Retinal pigment epithelial cell (primary cell): ENCODE measurements around the gene HNRNPC.

Source experiments
- DNase-seq: peaks from one replicate; pipeline ENCODE4 v3.0.0-alpha.2; 2010; ENCODE audit warnings: low read depth
- H3K4me3 ChIP-seq: 2 replicates; pipeline ENCODE4 v1.5.1; 2011; ENCODE audit warnings: mild to moderate bottlenecking, low read length, control low read depth, moderate library complexity
- CTCF ChIP-seq: conservative IDR thresholded peaks from 2 replicates; pipeline ENCODE4 v1.5.1; 2011; ENCODE audit warnings: low read depth, low read length, control low read depth, inconsistent platforms

The HNRNPC gene

DNA sequence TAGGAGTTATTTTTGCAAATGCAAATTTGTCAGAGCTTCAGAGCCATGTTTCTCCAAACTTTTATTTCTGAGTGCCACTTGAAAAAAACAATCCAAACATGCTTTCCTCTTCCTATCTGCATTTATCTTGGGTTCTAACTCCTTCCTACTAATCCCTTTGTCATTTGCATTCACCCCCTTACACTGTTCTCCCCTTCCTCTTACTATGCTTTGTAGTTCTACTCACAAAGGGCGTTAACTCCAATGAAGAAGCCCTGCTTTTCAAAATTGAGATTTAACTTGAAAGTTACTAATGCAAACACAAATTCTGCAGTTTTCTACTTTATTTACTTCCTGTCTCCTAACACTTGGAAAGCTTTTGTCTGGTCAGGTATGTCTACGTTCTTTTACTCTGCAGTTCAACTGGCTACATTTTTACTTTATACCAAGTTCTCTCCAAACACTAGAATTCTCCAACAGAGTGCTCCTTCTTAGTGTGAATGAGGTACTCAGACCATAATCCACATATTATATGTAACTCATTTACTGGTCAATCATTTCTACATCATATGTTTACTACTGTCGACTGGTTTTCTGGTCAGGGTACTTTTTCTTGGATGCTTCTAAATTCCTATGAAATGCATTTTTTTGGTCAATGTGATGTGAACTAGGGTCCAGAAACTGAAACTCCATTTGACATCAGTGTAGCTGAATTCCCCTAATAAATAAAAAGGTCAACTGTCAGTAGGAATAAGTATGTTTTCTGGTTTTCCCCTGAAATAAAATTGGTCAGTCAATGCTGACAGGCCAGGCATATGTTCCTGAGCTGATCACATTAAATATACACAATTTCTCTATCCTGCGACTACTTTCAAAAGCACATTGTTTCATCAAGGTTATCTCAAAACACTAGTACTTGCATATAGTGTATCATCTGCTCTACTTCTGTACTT is 62.2 kb downstream of the HNRNPC start:
- DNase-seq = no peak
- no peak for TF ChIP-seq CTCF
- no peak overlapping the region for H3K4me3 ChIP-seq

DNA sequence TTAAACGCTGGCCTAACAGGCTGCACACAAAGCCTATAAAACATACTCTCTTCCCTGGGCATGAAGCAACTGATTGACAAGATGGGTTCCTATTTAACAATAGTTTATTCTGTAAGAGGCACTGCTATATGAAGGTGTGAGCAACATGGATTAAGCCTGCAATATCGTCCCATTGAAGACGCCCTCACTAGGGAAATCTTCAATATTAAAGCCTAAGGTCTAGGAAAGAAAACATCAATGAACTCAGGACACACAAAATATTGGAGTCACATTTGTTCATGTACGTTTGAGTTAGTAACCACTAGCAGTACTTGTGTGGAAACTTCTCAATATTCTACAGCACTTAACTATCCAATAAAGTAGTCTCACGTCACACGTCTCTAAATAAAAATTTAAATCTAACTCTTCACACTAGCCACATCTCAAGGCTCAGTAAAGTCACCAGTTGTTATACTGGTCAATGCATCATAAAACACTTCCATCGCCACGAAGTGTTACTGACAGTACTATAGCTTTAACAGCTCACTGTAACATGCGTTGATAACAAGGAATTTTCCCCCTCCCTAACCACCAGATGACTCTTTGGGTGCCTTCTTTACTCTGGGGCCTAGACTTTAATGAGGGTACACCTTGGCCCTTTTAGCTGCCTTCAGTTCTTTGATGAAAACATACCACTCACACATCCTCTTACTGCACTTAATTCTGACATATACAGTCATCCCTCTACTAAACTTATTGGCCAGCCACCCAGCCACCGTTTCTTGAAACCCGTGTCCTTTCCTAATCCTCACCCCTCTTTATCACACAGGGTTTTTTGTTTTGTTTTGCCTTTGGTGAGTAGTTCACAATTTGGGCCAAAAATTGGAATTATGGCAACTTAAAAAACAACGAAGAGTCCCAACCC is 63.3 kb downstream of the HNRNPC start:
- H3K4me3 ChIP-seq = no peak overlapping the region
- DNase-seq = no peak
- no peak for TF ChIP-seq CTCF

- no peak for DNase-seq
- TF ChIP-seq CTCF = no peak
- H3K4me3 ChIP-seq = no peak overlapping the region
These were observed 64.1 kb downstream of the HNRNPC start for GRCh38 chr14:21205026-21205677.

DNA sequence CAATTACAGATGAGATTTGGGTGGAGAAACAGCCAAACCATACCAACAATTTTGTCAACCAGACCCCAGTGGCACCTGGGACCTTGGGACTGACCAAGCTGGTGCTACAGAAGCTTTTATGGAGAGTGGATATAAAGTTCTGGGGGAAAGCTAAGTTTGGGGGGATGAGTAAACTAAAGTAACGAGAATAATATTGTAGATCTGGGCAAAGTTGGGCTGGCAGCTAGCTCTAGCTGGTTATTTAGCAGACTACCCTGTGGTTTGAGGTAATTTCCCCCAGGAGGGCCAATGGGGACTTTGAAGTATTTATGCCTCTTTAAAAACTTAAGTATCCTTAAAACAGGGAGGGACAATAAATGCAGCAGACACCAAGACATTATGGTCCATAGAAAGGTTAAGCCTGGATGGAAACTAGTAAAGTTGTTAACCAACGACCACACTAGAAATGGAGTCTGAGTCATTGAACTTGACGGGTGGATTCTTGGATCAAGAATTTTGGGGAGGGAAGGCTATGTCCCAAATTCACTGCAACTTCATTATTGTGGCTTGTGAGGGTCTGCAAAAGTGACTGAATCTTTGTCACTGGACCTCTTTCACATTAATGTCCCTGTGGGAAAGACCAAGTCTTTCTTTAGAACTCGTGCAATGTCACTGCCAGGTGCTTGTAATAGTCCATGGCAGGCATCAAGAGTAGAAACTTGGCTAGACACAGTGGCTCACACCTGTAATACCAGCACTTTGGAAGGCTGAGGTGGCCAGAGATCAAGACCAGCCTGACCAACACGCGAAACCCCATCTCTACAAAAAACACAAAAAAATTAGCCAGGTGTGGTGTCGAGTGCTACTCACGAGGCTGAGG is 64.8 kb downstream of the HNRNPC start:
- no peak overlapping the region for H3K4me3 ChIP-seq
- no peak for TF ChIP-seq CTCF
- no peak for DNase-seq

DNA sequence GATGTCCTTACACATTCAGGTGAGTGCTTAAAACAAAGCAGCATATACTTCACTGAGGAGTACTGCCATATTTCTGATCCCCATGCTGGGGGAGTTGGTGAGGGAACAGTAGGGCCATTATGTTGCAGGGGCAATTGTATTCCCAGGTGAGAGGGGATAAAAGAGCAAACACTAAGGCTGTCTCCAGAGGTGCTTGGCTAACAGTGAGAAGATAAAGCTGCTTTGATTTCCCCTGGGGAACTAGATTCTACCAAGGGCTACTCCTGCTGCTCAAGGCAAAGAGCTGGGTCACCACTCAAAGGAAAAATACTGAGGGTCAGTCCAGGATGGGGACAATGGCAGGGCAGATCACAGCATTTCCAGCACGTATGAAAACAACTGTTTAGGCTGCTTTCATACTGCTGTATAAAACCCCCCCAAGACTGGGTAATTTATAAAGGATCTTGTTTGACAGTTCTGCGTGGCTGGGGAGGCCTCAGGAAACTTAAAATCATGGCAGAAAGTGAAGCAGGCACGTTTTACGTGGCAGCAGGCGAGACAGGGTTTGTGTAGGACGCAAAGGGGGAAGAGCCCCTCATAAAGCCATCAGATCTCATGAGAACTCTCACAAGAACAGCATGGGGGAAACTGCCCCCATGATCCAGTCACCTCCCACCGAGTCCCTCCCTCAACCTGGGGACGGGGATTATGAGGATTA is 65.6 kb downstream of the HNRNPC start:
- no peak for TF ChIP-seq CTCF
- no peak overlapping the region for H3K4me3 ChIP-seq
- DNase-seq = no peak
